ENCODE measurements around the gene LRATD1. TPM values are rescaled to one million over a fixed set of nuclear protein-coding genes. Genes with fewer than 3 reads are reported as not detected.

The LRATD1 gene
- total RNA-seq, 1 donor from 2014 or later, result 74.7 TPM

GRCh38 chr2:14633461-14634181 lies 1.1 kb downstream of the LRATD1 start:
- ATAC-seq, result no peak

GRCh38 chr2:14634182-14634488 lies 1.6 kb downstream of the LRATD1 start:
- no peak for ATAC-seq

- peak; percentile 83 for ATAC-seq
These were observed 2.2 kb downstream of the LRATD1 start for GRCh38 chr2:14634489-14635390.

- peak; percentile 47 for ATAC-seq
These were observed 2.9 kb downstream of the LRATD1 start for GRCh38 chr2:14635391-14635871.

GRCh38 chr2:14638488-14638887 lies 6.0 kb downstream of the LRATD1 start:
- ATAC-seq, result no peak

- no peak for ATAC-seq
These were observed 8.6 kb downstream of the LRATD1 start for GRCh38 chr2:14641116-14641515.

GRCh38 chr2:14642499-14642898 lies 10.0 kb downstream of the LRATD1 start:
- ATAC-seq, result no peak

- no peak for ATAC-seq
These were observed 15.2 kb downstream of the LRATD1 start for GRCh38 chr2:14647714-14648113.

GRCh38 chr2:14650066-14650465 lies 17.5 kb downstream of the LRATD1 start:
- no peak for ATAC-seq

GRCh38 chr2:14654835-14655282 lies 22.3 kb downstream of the LRATD1 start:
- peak; percentile 22 for ATAC-seq

GRCh38 chr2:14656146-14656545 lies 23.6 kb downstream of the LRATD1 start:
- ATAC-seq, result no peak

- no peak for ATAC-seq
These were observed 28.6 kb downstream of the LRATD1 start for GRCh38 chr2:14661163-14661562.

GRCh38 chr2:14673351-14673875 lies 40.9 kb downstream of the LRATD1 start:
- ATAC-seq, result no peak

GRCh38 chr2:14675489-14675888 lies 43.0 kb downstream of the LRATD1 start:
- no peak for ATAC-seq

GRCh38 chr2:14676371-14676770 lies 43.9 kb downstream of the LRATD1 start:
- no peak for ATAC-seq

- no peak for ATAC-seq
These were observed 44.5 kb downstream of the LRATD1 start for GRCh38 chr2:14677039-14677438.

- no peak for ATAC-seq
These were observed 46.2 kb downstream of the LRATD1 start for GRCh38 chr2:14678761-14679160.

- no peak for ATAC-seq
These were observed 49.1 kb downstream of the LRATD1 start for GRCh38 chr2:14681608-14682007.
